Sigmoid colon (tissue), 4 donors: ENCODE measurements around the gene KRTAP4-9.

ENCODE experiments used
- POLR2AphosphoS5 ChIP-seq, 4 donors: sonication (generic); formaldehyde crosslinking; IDR thresholded peaks; one replicate each; pipeline ENCODE4 v1.6.1; 2017; ENCODE audit warnings: antibody characterized with exemption in 4 of 4
- TF ChIP-seq, protein P1 (sequence below), 4 experiments: fragments of 450-650 bp in 3 of 4; fragments of 200-600 bp in 1 of 4; IDR thresholded peaks; one replicate each; pipeline ENCODE4 v1.5.1; 2016 to 2019; ENCODE audit warnings: antibody characterized with exemption in 4 of 4, mild to moderate bottlenecking in 3 of 4, moderate library complexity in 2 of 4

DNA sequence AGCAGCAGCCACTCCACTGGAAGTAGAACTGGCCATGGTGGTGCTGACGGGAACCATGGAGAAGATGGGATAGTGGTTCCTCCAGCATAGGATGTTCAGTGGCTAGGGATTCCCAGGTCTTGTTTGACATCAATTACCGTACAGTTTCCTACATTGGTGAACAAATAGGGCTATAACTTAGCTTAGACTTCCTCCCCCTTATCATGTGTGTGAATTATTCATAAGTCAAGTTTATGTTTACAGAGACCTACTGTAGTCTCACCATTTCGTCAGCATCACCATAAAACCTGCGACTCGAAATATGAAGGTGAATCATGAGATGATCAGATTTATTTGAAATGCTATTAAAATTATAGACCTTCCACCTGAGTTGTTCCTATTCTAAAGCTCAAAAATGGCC is 46.4 kb upstream of the KRTAP4-9 start:
- TF ChIP-seq, protein P1, sequence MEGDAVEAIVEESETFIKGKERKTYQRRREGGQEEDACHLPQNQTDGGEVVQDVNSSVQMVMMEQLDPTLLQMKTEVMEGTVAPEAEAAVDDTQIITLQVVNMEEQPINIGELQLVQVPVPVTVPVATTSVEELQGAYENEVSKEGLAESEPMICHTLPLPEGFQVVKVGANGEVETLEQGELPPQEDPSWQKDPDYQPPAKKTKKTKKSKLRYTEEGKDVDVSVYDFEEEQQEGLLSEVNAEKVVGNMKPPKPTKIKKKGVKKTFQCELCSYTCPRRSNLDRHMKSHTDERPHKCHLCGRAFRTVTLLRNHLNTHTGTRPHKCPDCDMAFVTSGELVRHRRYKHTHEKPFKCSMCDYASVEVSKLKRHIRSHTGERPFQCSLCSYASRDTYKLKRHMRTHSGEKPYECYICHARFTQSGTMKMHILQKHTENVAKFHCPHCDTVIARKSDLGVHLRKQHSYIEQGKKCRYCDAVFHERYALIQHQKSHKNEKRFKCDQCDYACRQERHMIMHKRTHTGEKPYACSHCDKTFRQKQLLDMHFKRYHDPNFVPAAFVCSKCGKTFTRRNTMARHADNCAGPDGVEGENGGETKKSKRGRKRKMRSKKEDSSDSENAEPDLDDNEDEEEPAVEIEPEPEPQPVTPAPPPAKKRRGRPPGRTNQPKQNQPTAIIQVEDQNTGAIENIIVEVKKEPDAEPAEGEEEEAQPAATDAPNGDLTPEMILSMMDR (IDR thresholded peaks at IDR 0.05) = no peak
- TF ChIP-seq POLR2AphosphoS5 (IDR thresholded peaks at IDR 0.05) = no peak
